Measurements from ENCODE around the gene NAV2.

The NAV2 gene

GRCh38 chr11:19712281-19713195 is at the start of gene NAV2:
Gene NAV2, plus strand, starts transcription at chr11:19712837. Its CDS starts 859 bp downstream, at chr11:19713696.
- no peak for FAIRE-seq

- FAIRE-seq, result no peak
These were observed 49.4 kb upstream of the NAV2 start for GRCh38 chr11:19663206-19663605.

GRCh38 chr11:19664886-19665548 is 47.6 kb upstream of the NAV2 start:
- no peak for FAIRE-seq

GRCh38 chr11:19666951-19667350 is 45.7 kb upstream of the NAV2 start:
- FAIRE-seq, result no peak

- no peak for FAIRE-seq
These were observed 43.1 kb upstream of the NAV2 start for GRCh38 chr11:19669511-19669910.

GRCh38 chr11:19670030-19670791 is 42.4 kb upstream of the NAV2 start:
- FAIRE-seq, result no peak

GRCh38 chr11:19672586-19673206 is 39.9 kb upstream of the NAV2 start:
- FAIRE-seq, result no peak

GRCh38 chr11:19673924-19674729 is 38.5 kb upstream of the NAV2 start:
- no peak for FAIRE-seq

GRCh38 chr11:19674836-19675235 is 37.8 kb upstream of the NAV2 start:
- no peak for FAIRE-seq

- no peak for FAIRE-seq
These were observed 37.2 kb upstream of the NAV2 start for GRCh38 chr11:19675397-19675796.

- FAIRE-seq, result no peak
These were observed 35.9 kb upstream of the NAV2 start for GRCh38 chr11:19676475-19677380.

GRCh38 chr11:19677381-19678080 is 35.1 kb upstream of the NAV2 start:
- no peak for FAIRE-seq

GRCh38 chr11:19679952-19680828 is 32.4 kb upstream of the NAV2 start:
- FAIRE-seq, result no peak

- no peak for FAIRE-seq
These were observed 31.7 kb upstream of the NAV2 start for GRCh38 chr11:19680829-19681368.

- FAIRE-seq, result no peak
These were observed 29.4 kb upstream of the NAV2 start for GRCh38 chr11:19683141-19683805.

GRCh38 chr11:19683862-19684491 is 28.7 kb upstream of the NAV2 start:
- FAIRE-seq, result no peak

GRCh38 chr11:19686234-19686633 is 26.4 kb upstream of the NAV2 start:
- FAIRE-seq, result no peak

GRCh38 chr11:19687392-19687791 is 25.2 kb upstream of the NAV2 start:
- no peak for FAIRE-seq
